ENCODE measurements around the gene MRS2.

DNA sequence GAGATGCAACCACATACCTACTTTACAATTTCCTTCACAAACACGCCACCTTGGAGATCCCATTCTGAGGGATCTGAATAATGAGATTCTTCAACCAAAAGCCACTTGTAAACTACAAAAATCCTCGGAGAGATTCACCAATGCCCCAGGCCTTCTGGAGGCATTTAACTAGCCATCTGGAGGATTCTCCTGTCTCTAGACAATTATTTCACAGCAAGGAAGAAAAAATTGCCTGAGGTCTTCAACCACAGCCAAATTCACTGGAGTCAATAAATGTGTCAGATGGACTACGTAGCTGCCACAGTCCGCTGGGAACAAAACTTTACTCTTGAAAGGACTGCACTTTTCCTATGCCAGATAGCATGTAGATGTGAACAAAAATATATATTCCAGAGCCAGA, 25.9 kb upstream of the MRS2 start:
- TF ChIP-seq ZNF274 (IDR thresholded peaks at IDR 0.05; ENCODE audit: borderline replicate concordance, low read depth, low read length) (no peak), TSC22D4 (tag; IDR thresholded peaks at IDR 0.05) (no peak), ZFP30 (CRISPR knock-in tag; IDR thresholded peaks at IDR 0.05; ENCODE audit: borderline replicate concordance) (no peak), NFYB (IDR thresholded peaks at IDR 0.05; ENCODE audit: extremely low read depth, insufficient read length) (no peak), SP1 (CRISPR knock-in tag; IDR thresholded peaks at IDR 0.05) (no peak), EZH2 (IDR thresholded peaks at IDR 0.05; ENCODE audit: borderline replicate concordance, low read depth, low read length) (no peak), ZNF668 (CRISPR knock-in tag; IDR thresholded peaks at IDR 0.05) (no peak), HNRNPUL1 (IDR thresholded peaks at IDR 0.05; ENCODE audit: low read length) (no peak), NR2C2 (CRISPR knock-in tag; IDR thresholded peaks at IDR 0.05) (no peak), NR2C2 (tag; IDR thresholded peaks at IDR 0.05) (no peak), HDAC2 (IDR thresholded peaks at IDR 0.05) (no peak), CBX3 (IDR thresholded peaks at IDR 0.05; ENCODE audit: borderline replicate concordance in 1 of 2, low read length in 2 of 2) (no peak)
- TF ChIP-seq, protein P1, sequence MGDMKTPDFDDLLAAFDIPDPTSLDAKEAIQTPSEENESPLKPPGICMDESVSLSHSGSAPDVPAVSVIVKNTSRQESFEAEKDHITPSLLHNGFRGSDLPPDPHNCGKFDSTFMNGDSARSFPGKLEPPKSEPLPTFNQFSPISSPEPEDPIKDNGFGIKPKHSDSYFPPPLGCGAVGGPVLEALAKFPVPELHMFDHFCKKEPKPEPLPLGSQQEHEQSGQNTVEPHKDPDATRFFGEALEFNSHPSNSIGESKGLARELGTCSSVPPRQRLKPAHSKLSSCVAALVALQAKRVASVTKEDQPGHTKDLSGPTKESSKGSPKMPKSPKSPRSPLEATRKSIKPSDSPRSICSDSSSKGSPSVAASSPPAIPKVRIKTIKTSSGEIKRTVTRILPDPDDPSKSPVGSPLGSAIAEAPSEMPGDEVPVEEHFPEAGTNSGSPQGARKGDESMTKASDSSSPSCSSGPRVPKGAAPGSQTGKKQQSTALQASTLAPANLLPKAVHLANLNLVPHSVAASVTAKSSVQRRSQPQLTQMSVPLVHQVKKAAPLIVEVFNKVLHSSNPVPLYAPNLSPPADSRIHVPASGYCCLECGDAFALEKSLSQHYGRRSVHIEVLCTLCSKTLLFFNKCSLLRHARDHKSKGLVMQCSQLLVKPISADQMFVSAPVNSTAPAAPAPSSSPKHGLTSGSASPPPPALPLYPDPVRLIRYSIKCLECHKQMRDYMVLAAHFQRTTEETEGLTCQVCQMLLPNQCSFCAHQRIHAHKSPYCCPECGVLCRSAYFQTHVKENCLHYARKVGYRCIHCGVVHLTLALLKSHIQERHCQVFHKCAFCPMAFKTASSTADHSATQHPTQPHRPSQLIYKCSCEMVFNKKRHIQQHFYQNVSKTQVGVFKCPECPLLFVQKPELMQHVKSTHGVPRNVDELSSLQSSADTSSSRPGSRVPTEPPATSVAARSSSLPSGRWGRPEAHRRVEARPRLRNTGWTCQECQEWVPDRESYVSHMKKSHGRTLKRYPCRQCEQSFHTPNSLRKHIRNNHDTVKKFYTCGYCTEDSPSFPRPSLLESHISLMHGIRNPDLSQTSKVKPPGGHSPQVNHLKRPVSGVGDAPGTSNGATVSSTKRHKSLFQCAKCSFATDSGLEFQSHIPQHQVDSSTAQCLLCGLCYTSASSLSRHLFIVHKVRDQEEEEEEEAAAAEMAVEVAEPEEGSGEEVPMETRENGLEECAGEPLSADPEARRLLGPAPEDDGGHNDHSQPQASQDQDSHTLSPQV (IDR thresholded peaks at IDR 0.05), result no peak
- TF ChIP-seq, protein P2, sequence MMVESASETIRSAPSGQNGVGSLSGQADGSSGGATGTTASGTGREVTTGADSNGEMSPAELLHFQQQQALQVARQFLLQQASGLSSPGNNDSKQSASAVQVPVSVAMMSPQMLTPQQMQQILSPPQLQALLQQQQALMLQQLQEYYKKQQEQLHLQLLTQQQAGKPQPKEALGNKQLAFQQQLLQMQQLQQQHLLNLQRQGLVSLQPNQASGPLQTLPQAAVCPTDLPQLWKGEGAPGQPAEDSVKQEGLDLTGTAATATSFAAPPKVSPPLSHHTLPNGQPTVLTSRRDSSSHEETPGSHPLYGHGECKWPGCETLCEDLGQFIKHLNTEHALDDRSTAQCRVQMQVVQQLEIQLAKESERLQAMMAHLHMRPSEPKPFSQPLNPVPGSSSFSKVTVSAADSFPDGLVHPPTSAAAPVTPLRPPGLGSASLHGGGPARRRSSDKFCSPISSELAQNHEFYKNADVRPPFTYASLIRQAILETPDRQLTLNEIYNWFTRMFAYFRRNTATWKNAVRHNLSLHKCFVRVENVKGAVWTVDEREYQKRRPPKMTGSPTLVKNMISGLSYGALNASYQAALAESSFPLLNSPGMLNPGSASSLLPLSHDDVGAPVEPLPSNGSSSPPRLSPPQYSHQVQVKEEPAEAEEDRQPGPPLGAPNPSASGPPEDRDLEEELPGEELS (CRISPR knock-in tag; IDR thresholded peaks at IDR 0.05; ENCODE audit: borderline replicate concordance), result no peak
- TF ChIP-seq, protein P3, sequence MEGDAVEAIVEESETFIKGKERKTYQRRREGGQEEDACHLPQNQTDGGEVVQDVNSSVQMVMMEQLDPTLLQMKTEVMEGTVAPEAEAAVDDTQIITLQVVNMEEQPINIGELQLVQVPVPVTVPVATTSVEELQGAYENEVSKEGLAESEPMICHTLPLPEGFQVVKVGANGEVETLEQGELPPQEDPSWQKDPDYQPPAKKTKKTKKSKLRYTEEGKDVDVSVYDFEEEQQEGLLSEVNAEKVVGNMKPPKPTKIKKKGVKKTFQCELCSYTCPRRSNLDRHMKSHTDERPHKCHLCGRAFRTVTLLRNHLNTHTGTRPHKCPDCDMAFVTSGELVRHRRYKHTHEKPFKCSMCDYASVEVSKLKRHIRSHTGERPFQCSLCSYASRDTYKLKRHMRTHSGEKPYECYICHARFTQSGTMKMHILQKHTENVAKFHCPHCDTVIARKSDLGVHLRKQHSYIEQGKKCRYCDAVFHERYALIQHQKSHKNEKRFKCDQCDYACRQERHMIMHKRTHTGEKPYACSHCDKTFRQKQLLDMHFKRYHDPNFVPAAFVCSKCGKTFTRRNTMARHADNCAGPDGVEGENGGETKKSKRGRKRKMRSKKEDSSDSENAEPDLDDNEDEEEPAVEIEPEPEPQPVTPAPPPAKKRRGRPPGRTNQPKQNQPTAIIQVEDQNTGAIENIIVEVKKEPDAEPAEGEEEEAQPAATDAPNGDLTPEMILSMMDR (IDR thresholded peaks at IDR 0.05 in 2 of 3, conservative IDR thresholded peaks at IDR 0.05 in 1 of 3; ENCODE audit: insufficient read depth in 2 of 3, low read depth in 1 of 3, low read length in 3 of 3), result no peak

Measured in K562 (cell line).